ENCODE data around the gene KLF3.
A peak's percentile ranks its signal among the peaks of the same experiment; 100 is the strongest.

The KLF3 gene

DNA sequence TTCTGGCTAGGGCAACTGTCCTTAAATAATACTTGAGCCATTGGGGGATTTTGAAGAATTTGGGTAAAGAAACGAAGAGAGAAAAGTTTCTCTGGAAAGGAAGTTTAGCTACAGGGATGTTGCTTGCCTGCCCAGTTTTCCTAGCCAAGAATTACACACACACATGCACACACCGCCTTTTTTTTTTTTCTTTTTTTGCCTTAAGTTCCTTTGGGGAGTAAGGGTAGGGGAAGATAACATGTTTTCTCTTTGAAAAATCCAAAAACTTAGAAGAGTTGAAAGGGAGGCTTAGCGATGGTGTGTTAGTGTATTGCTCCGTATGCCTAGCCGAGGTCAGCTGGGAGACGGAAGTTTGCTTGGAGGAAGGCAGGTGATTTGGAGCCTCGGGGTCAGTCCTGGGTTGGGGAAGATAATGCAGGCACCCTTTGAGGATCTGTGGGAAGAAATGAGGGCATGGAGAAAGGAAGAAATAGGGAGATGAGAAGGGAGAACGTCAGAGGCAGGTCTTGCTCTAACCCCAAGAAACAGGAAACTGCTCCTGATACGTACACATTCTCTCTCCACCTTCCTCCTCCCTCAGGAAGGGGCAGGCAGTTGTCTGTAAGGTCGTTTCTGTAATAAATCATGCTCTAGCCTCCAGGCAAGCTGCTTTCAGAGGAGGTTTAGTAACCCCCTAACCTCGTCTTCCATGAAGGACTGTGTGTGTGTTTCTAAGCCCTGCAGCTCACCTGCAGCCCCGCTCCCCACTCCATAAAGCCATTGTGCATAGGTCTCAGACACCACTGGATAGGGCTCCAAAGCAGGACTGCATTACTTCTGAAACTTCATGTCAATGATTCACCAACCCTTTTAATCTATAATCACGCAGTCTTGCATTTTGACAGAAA, 10.5 kb downstream of the KLF3 start:
- no peak for DNase-seq (ENCODE audit: low spot score)

DNA sequence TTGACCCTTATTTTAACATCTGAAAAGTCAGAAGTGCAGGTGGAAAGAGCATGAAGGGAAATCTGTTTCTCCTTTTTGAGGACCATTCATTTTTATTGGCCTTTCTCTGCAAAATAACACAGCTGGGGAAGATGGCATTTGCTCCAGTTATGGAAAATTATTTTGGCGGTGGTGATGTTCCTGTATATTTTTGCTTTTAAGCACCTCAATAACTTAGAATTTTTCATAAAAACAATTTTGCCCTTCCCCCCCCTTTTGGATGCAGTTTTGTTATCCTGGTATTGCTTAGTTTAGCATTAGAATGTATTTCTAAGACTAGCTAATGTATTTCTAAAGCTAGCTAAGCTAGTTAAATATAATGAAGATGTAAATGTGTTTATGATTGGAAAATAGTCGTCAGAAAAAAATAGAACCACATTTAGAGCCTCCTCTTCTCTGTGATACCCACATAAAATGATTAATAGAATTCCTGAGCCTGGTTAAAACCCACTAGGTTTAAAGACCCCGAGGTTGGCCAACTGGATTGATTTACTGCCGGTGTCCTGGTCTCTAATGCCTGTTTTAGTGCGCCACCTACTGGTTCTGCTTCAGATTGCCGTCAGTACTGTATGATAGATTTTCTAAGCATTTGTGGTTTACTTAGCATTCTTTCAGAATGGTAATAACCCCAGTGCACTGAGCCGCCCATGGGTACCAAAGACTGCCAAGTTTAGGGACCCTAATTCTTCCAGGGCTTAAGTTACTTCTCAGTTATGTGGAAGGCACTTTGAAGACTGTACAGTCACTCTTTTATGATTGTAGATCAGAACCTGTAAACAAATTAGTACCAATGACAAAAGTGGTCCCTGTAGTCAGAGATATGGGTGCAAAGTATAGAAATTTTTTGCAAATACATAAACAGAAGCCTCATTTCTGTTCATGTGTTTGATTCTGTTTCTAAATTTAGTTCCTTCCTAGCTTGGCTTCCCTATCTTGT, 11.4 kb downstream of the KLF3 start:
- peak; percentile 68 for DNase-seq (ENCODE audit: low spot score)

- no peak for DNase-seq (ENCODE audit: low spot score)
Observed at GRCh38 chr4:38676986-38677385, 13.0 kb downstream of the KLF3 start.

- DNase-seq (ENCODE audit: low spot score): no peak
Observed at GRCh38 chr4:38677441-38677840, 13.4 kb downstream of the KLF3 start.

DNA sequence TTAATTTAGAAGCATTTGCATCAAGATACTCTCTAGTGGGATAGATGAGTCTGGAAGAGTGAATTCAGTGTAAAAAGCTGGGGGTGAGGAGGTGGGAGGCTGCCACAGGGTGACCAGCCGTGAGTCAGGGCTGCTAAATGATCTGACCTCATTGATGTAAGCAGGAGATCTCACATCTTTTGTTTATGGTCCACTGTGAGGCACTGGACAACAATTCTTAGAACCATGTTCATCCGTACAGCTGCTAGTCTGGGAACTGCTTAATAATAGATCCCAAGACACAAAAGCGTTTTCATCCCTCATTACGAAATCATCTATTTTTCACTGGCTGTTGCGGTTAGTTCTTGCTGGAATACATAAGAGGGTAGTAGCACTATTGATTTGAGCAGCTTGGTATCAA, 14.1 kb downstream of the KLF3 start:
- DNase-seq (ENCODE audit: low spot score): no peak

DNA sequence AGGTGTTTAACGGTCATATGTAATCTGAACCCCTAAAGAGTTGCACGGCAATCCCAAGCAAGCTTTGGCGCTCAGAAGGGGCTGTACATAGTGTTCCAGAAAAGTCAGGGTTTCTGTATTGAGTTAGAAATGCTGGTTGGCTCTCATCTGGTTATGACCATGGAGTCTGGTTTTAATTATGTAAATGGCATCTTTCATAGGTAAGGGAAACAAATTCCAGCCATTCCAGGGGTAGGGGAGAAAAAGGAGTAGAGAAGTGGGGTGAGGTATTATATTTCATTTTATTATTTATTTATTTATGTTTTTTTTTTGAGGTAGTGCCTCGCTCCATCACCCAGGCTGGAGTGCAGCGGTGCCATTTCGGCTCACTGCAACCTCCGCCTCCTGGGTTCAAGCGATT, 15.9 kb downstream of the KLF3 start:
- no peak for DNase-seq (ENCODE audit: low spot score)

GRCh38 chr4:38681281-38681991, 17.4 kb downstream of the KLF3 start:
- DNase-seq (ENCODE audit: low spot score): no peak

GRCh38 chr4:38682336-38682735, 18.3 kb downstream of the KLF3 start:
- no peak for DNase-seq (ENCODE audit: low spot score)

- no peak for DNase-seq (ENCODE audit: low spot score)
Observed at GRCh38 chr4:38683276-38683675, 19.3 kb downstream of the KLF3 start.

DNA sequence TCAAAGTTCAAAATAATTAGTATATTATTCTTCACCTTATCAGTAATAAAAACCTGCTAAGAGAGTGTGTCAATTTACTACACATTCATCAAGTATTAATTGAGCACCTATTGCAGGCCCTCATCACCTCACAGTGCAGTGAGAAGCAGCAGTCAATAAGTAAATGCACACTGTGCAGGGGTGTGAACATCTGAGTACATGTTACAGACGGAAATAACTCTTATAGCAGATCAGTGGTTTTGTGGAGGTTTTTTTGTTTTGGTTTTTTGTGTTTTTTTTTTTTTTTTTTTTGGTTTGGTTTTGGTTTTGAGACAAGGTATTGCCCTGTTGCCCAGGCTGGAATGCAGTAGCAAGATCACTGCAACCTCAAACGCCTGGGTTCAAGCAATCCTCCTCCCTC, 20.3 kb downstream of the KLF3 start:
- DNase-seq (ENCODE audit: low spot score): no peak

- DNase-seq (ENCODE audit: low spot score): no peak
Observed at GRCh38 chr4:38684951-38685844, 21.2 kb downstream of the KLF3 start.

DNA sequence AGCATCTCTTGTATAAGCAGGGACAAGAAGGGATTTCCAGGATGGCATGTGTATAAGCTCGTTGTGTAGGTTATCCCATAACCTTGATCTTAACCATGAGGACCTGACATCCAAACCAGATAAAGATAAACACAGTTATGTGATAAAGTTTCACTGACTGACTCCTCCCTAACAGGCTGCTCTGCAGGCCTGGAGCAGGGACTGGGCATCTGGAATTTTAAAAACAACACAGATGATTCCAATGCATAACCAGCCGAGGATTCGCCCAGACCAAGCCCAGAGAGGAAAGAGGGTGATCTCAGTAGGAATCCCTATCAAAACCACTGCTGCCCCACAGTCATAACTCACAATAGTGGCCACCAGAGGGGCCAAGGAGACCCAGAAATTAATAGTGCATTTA, 22.7 kb downstream of the KLF3 start:
- no peak for DNase-seq (ENCODE audit: low spot score)

DNA sequence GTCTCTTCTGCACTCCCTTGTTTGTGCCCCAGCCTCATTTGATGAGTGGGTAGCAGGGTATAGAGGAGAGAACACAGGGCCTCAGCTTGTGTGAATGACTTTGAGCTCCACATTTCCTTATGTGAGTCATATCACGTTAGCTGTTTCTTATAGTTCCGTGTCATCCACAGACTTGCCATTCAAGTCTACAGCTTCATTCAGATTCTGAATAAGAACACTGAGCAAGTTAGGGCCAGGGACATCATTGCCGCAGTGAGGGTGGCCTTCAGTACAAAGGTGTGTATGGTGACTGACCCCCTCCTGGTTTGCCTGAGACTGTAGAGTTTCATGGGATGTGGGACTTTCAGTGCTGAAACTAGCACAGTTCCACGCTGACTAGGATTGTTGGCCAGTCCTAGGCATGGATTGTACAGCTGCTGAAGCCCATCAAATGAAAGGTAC, 23.6 kb downstream of the KLF3 start:
- DNase-seq (ENCODE audit: low spot score): no peak

GRCh38 chr4:38688676-38689355, 24.8 kb downstream of the KLF3 start:
- DNase-seq (ENCODE audit: low spot score): no peak

GRCh38 chr4:38691251-38692008, 27.4 kb downstream of the KLF3 start:
- no peak for DNase-seq (ENCODE audit: low spot score)

DNA sequence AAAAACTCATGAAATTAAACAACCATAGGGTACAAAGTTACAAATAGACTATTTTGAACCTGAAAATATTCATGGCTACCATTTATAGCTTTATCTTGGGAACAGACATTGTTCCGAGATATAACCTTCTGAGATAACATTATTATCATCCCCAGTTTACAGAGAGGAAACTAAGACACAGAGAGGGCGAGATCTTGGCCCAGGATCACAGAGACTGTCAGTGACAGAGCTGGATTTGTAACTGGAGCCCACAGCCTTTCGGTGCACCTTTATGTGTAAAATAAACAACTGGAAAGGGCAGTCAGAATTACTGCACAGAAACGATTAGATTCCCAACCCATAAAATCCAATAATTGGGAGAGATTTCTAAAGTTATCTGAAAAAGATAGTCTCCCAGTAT, 28.4 kb downstream of the KLF3 start:
- DNase-seq (ENCODE audit: low spot score): no peak

- no peak for DNase-seq (ENCODE audit: low spot score)
Observed at GRCh38 chr4:38693569-38693968, 29.6 kb downstream of the KLF3 start.

DNA sequence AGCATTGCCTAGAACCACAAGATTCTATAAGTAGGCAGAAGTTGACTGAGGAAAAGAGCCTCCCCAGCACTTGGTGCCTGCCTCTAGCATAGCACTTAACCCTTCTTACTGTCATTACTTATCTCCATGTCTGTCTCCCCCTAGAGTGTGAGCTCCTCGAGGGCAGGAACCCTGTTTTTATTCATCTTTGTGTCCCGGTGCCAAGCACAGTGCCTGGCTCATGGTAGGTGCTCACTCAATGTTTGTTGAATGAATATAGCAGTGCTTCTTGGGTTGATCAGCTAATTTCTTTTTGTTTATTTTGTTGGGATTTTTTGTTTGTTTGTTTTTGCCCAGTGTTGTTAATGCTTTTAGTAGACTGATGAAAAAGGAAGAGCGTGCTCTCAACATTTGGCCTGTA, 30.3 kb downstream of the KLF3 start:
- DNase-seq (ENCODE audit: low spot score): no peak

GRCh38 chr4:38695809-38696208, 31.8 kb downstream of the KLF3 start:
- DNase-seq (ENCODE audit: low spot score): no peak

DNA sequence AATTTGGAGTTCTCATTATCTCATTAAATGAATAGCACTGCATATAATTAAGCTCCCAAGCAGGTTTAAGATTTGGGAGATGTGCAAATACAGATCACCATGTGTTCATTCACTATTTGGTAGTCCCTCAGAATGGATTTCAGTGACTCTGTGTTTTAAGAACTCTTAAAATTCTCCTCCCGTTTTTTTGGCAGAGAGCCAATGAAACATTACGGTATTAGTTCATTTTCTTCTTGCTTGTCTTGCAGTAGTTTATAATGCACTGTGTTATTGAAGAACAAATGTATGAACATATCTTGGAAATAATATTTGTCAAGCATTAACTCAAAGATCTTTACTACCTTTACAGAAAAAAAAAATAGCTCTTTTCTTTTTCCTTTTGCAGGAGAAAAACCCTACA, 32.7 kb downstream of the KLF3 start:
- no peak for DNase-seq (ENCODE audit: low spot score)
